Psoas muscle (tissue), 8 donors: ENCODE results near the gene TDO2. TPM values are rescaled to one million over a fixed set of nuclear protein-coding genes. Genes with fewer than 3 reads are reported as not detected.

Experiments
- ATAC-seq, 4 donors: fragments of 200-7000 bp; cut with Tn5 transposase; one replicate each; pipeline ENCODE4 v1.9.1; 2020; ENCODE audit warnings: moderate library complexity in 3 of 4, mild to moderate bottlenecking in 2 of 4
- DNase-seq, 2 donors: peaks; one replicate each; pipeline ENCODE4 v3.0.0-alpha.2; 2020
- H3K27ac ChIP-seq: fragments of 200-600 bp; one replicate; pipeline ENCODE4 v1.8.0; 2022
- H3K27me3 ChIP-seq, 3 donors: fragments of 200-600 bp in 1 of 3; one replicate each; pipeline versions ENCODE4 v1.6.1 to v1.8.0; 2013 to 2022; ENCODE audit warnings: low read length in 2 of 3, mild to moderate bottlenecking in 2 of 3, moderate library complexity in 1 of 3; ENCODE audit not compliant: insufficient read depth in 3 of 3
- H3K36me3 ChIP-seq, 2 donors: fragments of 200-600 bp in 1 of 2; one replicate each; pipeline versions ENCODE4 v1.6.1 to v1.8.0; 2013 to 2022; ENCODE audit warnings: low read depth in 1 of 2, mild to moderate bottlenecking in 1 of 2, moderate library complexity in 1 of 2; ENCODE audit not compliant: insufficient read depth in 1 of 2
- H3K4me1 ChIP-seq: fragments of 200-600 bp; one replicate; pipeline ENCODE4 v1.8.0; 2022
- H3K4me3 ChIP-seq: fragments of 200-600 bp; one replicate; pipeline ENCODE4 v1.8.0; 2022; ENCODE audit warnings: mild to moderate bottlenecking
- H3K9me3 ChIP-seq: fragments of 200-600 bp; one replicate; pipeline ENCODE4 v1.8.0; 2022
- WGBS, 3 donors: extraction: QIAGEN DNeasy Blood & Tissue Kit; methylation state at CpG; one replicate each; pipeline versions ENCODE4 v1.1.6 to v1.1.7; 2013; 5-methylcytosine and 5-hydroxymethylcytosine counted together
- intact Hi-C, 2 donors: fragments of 100-400 bp; cut with DNase I; formaldehyde crosslinking; loops; one replicate each; pipeline versions ENCODE4 v1.11.0 to v1.14.2; 2022
- polyA plus RNA-seq, 3 donors: library from polyadenylated mRNA; stranded (reverse); fragments of 200-250 nt; gene quantifications; one replicate each; pipeline ENCODE4 v1.2.3, GENCODE V29; 2013
- total RNA-seq, 4 donors: library from RNA; stranded (reverse); fragmentation: NEBNext Ultra II Directional in 2 of 4; extraction: Animal tissue kit (Norgen Biotek cat#: 25700) in 2 of 4; gene quantifications; one replicate each; pipeline versions ENCODE4 v1.2.1 to v1.2.4, GENCODE V29; 2021 to 2023
- TF ChIP-seq, protein P1 (sequence below): fragments of 200-600 bp; IDR thresholded peaks from one replicate; pipeline ENCODE4 v1.8.0; 2022; ENCODE audit warnings: antibody characterized with exemption
- donor health status: healthy with polysubstance abuse.
- donor health status: DM: no; HTN: no; CAD: no; lungs with moderate emphysema.
- donor health status: Bipolar disorder and iron deficiency.
- donor health status: healthy.
- donor health status: DM: yes; HTN: yes; CAD: no.
- donor health status: DM: no; HTN: no; CAD: no.
- donor health status: DM: no; HTN: no; CAD: no.
- donor health status: DM: yes; HTN: yes; CAD: no.

TDO2 gene
- total and polyA plus RNA-seq, 7 donors, result 0.04 to 0.35 (median 0.21) TPM; not detected in 4

DNA sequence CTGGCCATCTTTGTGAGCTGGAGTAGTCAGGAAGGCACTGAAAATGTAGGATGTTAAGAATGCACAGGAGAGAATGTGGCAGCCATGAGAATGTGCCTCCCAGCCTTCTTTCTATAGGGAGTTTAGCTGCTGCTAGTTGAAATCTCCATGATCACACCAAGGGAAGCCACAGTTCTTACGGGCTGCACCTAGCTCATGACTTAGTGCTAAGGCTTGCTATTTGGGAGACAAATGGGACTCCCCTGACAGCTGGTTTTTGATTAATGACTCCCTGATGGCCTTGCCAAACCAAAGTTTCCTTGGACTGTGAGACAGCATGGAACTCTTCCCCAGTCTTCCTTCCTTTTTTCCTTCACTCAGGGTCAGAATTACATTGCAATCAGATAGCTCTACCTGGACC lies 41.0 kb downstream of the TDO2 start:
- ATAC-seq (no peak), DNase-seq (no peak)
- H3K27ac ChIP-seq, result no peak overlapping the region
- intact Hi-C loops, result loop anchor here in 1 of 2 donors (10.0 kb wide), 1 partner anchor 140 kb away; no protein-coding TSS in a partner anchor
- H3K4me1 ChIP-seq, result no peaks in the 10 kb centered on the region
- H3K36me3 ChIP-seq, result peaks cover 0 to 8% of the 10 kb centered on the region in 2 donors
- TF ChIP-seq, protein P1, sequence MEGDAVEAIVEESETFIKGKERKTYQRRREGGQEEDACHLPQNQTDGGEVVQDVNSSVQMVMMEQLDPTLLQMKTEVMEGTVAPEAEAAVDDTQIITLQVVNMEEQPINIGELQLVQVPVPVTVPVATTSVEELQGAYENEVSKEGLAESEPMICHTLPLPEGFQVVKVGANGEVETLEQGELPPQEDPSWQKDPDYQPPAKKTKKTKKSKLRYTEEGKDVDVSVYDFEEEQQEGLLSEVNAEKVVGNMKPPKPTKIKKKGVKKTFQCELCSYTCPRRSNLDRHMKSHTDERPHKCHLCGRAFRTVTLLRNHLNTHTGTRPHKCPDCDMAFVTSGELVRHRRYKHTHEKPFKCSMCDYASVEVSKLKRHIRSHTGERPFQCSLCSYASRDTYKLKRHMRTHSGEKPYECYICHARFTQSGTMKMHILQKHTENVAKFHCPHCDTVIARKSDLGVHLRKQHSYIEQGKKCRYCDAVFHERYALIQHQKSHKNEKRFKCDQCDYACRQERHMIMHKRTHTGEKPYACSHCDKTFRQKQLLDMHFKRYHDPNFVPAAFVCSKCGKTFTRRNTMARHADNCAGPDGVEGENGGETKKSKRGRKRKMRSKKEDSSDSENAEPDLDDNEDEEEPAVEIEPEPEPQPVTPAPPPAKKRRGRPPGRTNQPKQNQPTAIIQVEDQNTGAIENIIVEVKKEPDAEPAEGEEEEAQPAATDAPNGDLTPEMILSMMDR, result no peak
- H3K4me3 ChIP-seq, result no peak overlapping the region
- H3K9me3 ChIP-seq, result no peaks in the 10 kb centered on the region
- H3K27me3 ChIP-seq, result no peaks in the 10 kb centered on the region
- 73 to 88% (median 78%) methylated on average over 1 of the region's 1 CpG for WGBS, 3 donors

DNA sequence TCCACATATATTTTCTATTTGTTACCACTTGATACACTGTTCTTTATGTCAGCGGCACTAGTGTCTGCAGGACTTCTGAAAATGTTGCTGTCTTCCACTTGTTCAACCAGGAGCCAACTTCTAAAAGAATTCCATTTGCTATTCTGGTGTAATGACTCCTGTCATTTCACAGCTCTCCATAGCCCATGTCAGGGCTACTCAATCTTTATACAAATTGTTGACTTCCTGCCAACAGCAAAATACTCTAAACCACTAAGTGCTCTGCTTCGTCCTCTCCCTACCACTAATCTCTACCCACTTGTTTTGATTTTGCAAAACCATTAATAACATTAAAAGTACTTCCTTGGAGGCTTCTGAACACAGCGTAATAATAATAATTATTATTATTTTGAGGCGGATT lies 43.0 kb downstream of the TDO2 start:
- TF ChIP-seq, protein P1, result no peak
- Histone ChIP-seq H3K27ac (no peak overlapping the region), H3K27me3 (no peaks in the 10 kb centered on the region), H3K9me3 (no peaks in the 10 kb centered on the region), H3K4me1 (no peaks in the 10 kb centered on the region), H3K36me3 (peaks cover 0 to 5% of the 10 kb centered on the region in 2 donors), H3K4me3 (no peak overlapping the region)
- DNase-seq (no peak), ATAC-seq (peak in 1 of 4 donors; percentile 27)
- WGBS, 3 donors, result 57 to 67% (median 61%) methylated on average over 4 of the region's 4 CpGs
- intact Hi-C loops, result loop anchor here in 1 of 2 donors (10.0 kb wide), 1 partner anchor 142 kb away; no protein-coding TSS in a partner anchor

DNA sequence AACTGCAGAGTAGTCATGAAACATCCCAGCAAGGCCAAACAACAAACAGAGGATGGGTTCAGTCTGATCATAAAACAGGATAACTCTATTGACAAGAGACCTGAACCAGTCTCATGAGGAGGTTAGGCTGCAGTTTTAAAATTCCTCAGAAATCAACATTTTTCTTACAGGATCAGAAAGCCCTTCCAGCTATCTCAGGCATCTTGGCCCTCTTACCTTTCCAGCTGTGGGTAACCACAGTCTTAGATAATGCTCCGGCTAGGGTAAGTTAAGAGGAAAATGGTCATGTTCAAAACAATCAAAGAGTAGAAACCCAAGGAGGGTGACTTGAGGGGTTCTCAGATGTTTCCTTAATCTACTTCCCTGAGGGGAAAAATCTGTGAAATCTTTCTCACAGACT lies 45.0 kb downstream of the TDO2 start:
- intact Hi-C loops, result loop anchor here in 1 of 2 donors (10.0 kb wide), 1 partner anchor 144 kb away; no protein-coding TSS in a partner anchor
- 75 to 86% (median 82%) methylated on average over 1 of the region's 1 CpG for whole genome bisulfite sequencing, 3 donors
- TF ChIP-seq, protein P1, result no peak

DNA sequence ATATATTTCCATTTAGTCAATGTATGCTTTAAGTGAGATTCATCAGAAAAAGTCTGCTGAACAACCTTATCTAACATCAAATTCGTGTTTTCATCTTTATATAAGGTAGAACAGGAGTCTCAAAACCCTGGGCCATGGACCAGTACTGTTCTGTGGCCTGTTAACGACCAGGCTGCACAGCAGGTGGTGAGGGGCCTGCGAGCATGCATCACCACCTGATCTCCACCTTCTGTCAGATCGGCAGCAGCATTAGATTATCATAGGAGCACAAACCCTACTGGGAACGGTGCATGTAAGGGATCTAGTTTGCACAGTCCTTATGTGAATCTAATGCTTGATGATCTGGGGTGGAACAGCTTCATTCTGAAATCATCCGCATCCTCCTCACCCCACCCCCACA lies 47.0 kb downstream of the TDO2 start:
- no peak overlapping the region for H3K4me3 ChIP-seq
- no peak for DNase-seq
- TF ChIP-seq, protein P1, result no peak
- H3K9me3 ChIP-seq, result no peaks in the 10 kb centered on the region
- H3K4me1 ChIP-seq, result no peaks in the 10 kb centered on the region
- H3K27me3 ChIP-seq, result no peaks in the 10 kb centered on the region
- no peak for ATAC-seq
- no peaks in the 10 kb centered on the region for H3K36me3 ChIP-seq
- intact Hi-C loops, result loop anchor here in 1 of 2 donors (5.0 to 10.0 kb wide), 2 partner anchors 138 to 546 kb away; no protein-coding TSS in a partner anchor
- 63 to 71% (median 67%) methylated on average over 6 of the region's 6 CpGs for WGBS, 3 donors
- H3K27ac ChIP-seq, result no peak overlapping the region

More for the DNA sequence above, 45.0 kb downstream of the TDO2 start:
- Histone ChIP-seq H3K27me3 (no peaks in the 10 kb centered on the region), H3K36me3 (no peaks in the 10 kb centered on the region), H3K9me3 (no peaks in the 10 kb centered on the region), H3K4me3 (no peak overlapping the region), H3K27ac (no peak overlapping the region), H3K4me1 (no peaks in the 10 kb centered on the region)
- no peak for ATAC-seq
- DNase-seq, result no peak

DNA sequence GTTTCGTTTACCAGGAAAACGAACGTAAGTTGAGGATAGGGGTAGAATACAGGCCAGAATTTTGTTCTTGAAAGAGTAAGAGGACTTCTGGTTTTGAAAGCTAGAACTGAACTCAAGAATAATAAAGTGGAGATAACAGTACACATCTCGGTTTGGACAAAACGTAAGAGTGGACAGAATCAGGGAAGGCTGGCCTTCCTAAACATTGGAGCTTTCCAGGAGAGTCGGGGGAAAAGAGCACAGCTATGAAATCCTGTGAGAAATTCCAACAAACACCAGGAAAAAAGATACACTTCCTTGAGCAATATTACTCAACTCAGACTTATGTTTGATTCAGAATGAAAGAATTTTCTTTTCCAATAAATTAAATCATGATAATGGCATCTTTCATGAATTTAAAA lies 49.0 kb downstream of the TDO2 start:
- no peak for ATAC-seq
- TF ChIP-seq, protein P1, result no peak
- no peaks in the 10 kb centered on the region for H3K27me3 ChIP-seq
- no peaks in the 10 kb centered on the region for H3K36me3 ChIP-seq
- intact Hi-C loops, result loop anchor here in 1 of 2 donors (5.0 to 10.0 kb wide), 2 partner anchors 140 to 548 kb away; no protein-coding TSS in a partner anchor
- 31 to 49% (median 34%) methylated on average over 6 of the region's 6 CpGs for WGBS, 3 donors
- DNase-seq, result no peak
- peak overlapping the region; percentile 82 for H3K4me3 ChIP-seq
- no peaks in the 10 kb centered on the region for H3K4me1 ChIP-seq
- no peaks in the 10 kb centered on the region for H3K9me3 ChIP-seq
- H3K27ac ChIP-seq, result peak overlapping the region; percentile 88
